ENCODE results near the gene TFB2M.

The TFB2M gene

GRCh38 chr1:246537441-246537840 is 28.6 kb downstream of the TFB2M start:
- H2AFZ ChIP-seq (ENCODE audit: low read depth, low read length): no peak overlapping the region
- no peaks in the 10 kb centered on the region for H3K4me1 ChIP-seq (ENCODE audit: low read length)
- H3K9me3 ChIP-seq (ENCODE audit: insufficient read depth, low read length): no peaks in the 10 kb centered on the region
- no peak overlapping the region for H3K4me3 ChIP-seq (ENCODE audit: low read length)
- H3K9ac ChIP-seq (ENCODE audit: low read length): no peak overlapping the region
- H3K4me2 ChIP-seq (ENCODE audit: low read length): no peak overlapping the region
- no peak overlapping the region for H3K27ac ChIP-seq (ENCODE audit: low read length)
- no peak for TF ChIP-seq EZH2phosphoT487 (IDR thresholded peaks at IDR 0.05; ENCODE audit: low read depth)
- TF ChIP-seq, protein P1, sequence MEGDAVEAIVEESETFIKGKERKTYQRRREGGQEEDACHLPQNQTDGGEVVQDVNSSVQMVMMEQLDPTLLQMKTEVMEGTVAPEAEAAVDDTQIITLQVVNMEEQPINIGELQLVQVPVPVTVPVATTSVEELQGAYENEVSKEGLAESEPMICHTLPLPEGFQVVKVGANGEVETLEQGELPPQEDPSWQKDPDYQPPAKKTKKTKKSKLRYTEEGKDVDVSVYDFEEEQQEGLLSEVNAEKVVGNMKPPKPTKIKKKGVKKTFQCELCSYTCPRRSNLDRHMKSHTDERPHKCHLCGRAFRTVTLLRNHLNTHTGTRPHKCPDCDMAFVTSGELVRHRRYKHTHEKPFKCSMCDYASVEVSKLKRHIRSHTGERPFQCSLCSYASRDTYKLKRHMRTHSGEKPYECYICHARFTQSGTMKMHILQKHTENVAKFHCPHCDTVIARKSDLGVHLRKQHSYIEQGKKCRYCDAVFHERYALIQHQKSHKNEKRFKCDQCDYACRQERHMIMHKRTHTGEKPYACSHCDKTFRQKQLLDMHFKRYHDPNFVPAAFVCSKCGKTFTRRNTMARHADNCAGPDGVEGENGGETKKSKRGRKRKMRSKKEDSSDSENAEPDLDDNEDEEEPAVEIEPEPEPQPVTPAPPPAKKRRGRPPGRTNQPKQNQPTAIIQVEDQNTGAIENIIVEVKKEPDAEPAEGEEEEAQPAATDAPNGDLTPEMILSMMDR (IDR thresholded peaks at IDR 0.05; ENCODE audit: low read depth, low read length): no peak
- H3K27me3 ChIP-seq (ENCODE audit: low read depth, low read length): no peaks in the 10 kb centered on the region
- H3K79me2 ChIP-seq (ENCODE audit: low read length): no peaks in the 10 kb centered on the region
- H3K36me3 ChIP-seq (replicated peaks; ENCODE audit: low read depth, low read length): peaks cover 26% of the 10 kb centered on the region
- no peaks in the 10 kb centered on the region for H4K20me1 ChIP-seq (ENCODE audit: insufficient read depth, low read length)

DNA sequence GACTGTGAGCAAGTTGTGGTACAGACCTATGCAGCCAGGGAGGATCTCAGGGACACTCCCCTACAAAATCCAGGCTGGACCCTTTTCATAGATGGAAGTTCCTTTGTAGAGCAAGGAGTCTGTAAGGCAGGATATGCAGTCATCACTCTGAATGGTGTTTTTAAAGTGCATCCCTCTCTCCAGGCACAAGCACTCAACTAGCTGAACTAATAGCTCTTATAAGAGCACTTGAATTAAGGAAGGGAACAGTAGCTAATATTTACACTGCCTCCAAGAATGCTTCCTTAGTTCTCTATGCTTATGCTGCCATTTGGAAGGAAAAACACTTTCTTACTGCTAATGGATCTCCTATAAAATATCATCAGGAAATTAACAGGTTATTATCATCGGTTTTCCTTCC is 31.9 kb downstream of the TFB2M start:
- TF ChIP-seq EZH2phosphoT487 (IDR thresholded peaks at IDR 0.05; ENCODE audit: low read depth): no peak
- TF ChIP-seq, protein P1 (IDR thresholded peaks at IDR 0.05; ENCODE audit: low read depth, low read length): no peak
- Histone ChIP-seq H3K27ac (ENCODE audit: low read length) (no peak overlapping the region), H3K4me1 (ENCODE audit: low read length) (no peaks in the 10 kb centered on the region), H2AFZ (ENCODE audit: low read depth, low read length) (no peak overlapping the region), H3K4me2 (ENCODE audit: low read length) (no peak overlapping the region), H3K9ac (ENCODE audit: low read length) (no peak overlapping the region), H3K79me2 (ENCODE audit: low read length) (no peaks in the 10 kb centered on the region), H3K36me3 (replicated peaks; ENCODE audit: low read depth, low read length) (peaks cover 7% of the 10 kb centered on the region), H3K27me3 (ENCODE audit: low read depth, low read length) (no peaks in the 10 kb centered on the region), H4K20me1 (ENCODE audit: insufficient read depth, low read length) (no peaks in the 10 kb centered on the region), H3K4me3 (ENCODE audit: low read length) (no peak overlapping the region), H3K9me3 (ENCODE audit: insufficient read depth, low read length) (0 out of 2 replicates have a peak, but pooled peaks cover 3% of the 10 kb centered on the region)

GRCh38 chr1:246533371-246533905 is 32.6 kb downstream of the TFB2M start:
- TF ChIP-seq EZH2phosphoT487 (IDR thresholded peaks at IDR 0.05; ENCODE audit: low read depth): no peak
- TF ChIP-seq, protein P1 (IDR thresholded peaks at IDR 0.05; ENCODE audit: low read depth, low read length): no peak

DNA sequence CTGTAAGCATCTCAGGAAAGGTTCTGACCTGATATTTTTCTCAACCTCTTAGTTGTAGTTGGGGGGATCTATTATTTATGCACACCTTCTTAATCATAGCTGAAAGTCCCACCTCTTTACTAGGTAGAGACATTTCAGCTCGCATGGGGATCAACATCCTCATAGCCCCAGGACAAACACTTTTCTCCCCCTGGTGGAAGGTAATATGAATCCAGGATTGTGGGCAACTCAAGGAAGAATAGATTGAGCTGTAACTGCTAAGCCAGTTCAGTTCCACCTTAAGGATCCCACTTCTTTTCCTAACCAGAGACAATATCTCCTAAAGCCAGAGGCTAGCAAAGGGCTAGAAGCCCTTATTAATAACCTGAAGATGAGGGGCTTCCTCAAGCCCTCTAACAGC is 33.5 kb downstream of the TFB2M start:
- Histone ChIP-seq H3K4me1 (ENCODE audit: low read length) (0 out of 2 replicates have a peak, but pooled peaks cover under 1% of the 10 kb centered on the region), H3K4me2 (ENCODE audit: low read length) (no peak overlapping the region), H3K27me3 (ENCODE audit: low read depth, low read length) (no peaks in the 10 kb centered on the region), H3K27ac (ENCODE audit: low read length) (no peak overlapping the region), H3K9ac (ENCODE audit: low read length) (no peak overlapping the region), H3K79me2 (ENCODE audit: low read length) (no peaks in the 10 kb centered on the region), H3K4me3 (ENCODE audit: low read length) (no peak overlapping the region), H4K20me1 (ENCODE audit: insufficient read depth, low read length) (no peaks in the 10 kb centered on the region), H3K36me3 (replicated peaks; ENCODE audit: low read depth, low read length) (no peaks in the 10 kb centered on the region), H3K9me3 (ENCODE audit: insufficient read depth, low read length) (0 out of 2 replicates have a peak, but pooled peaks cover 3% of the 10 kb centered on the region), H2AFZ (ENCODE audit: low read depth, low read length) (no peak overlapping the region)
- TF ChIP-seq EZH2phosphoT487 (IDR thresholded peaks at IDR 0.05; ENCODE audit: low read depth): no peak
- TF ChIP-seq, protein P1 (IDR thresholded peaks at IDR 0.05; ENCODE audit: low read depth, low read length): no peak

More at GRCh38 chr1:246533371-246533905, 32.6 kb downstream of the TFB2M start:
- H3K4me2 ChIP-seq (ENCODE audit: low read length): no peak overlapping the region
- H3K36me3 ChIP-seq (replicated peaks; ENCODE audit: low read depth, low read length): peaks cover 3% of the 10 kb centered on the region
- no peaks in the 10 kb centered on the region for H3K4me1 ChIP-seq (ENCODE audit: low read length)
- no peaks in the 10 kb centered on the region for H4K20me1 ChIP-seq (ENCODE audit: insufficient read depth, low read length)
- H3K4me3 ChIP-seq (ENCODE audit: low read length): no peak overlapping the region
- no peaks in the 10 kb centered on the region for H3K79me2 ChIP-seq (ENCODE audit: low read length)
- no peaks in the 10 kb centered on the region for H3K27me3 ChIP-seq (ENCODE audit: low read depth, low read length)
- H3K9ac ChIP-seq (ENCODE audit: low read length): no peak overlapping the region
- H3K9me3 ChIP-seq (ENCODE audit: insufficient read depth, low read length): 0 out of 2 replicates have a peak, but pooled peaks cover 3% of the 10 kb centered on the region
- no peak overlapping the region for H2AFZ ChIP-seq (ENCODE audit: low read depth, low read length)
- no peak overlapping the region for H3K27ac ChIP-seq (ENCODE audit: low read length)
